GM18858 (cell line): ENCODE results near the gene HHATL.

Source experiments
- ATAC-seq: cut with Tn5 transposase; IDR thresholded peaks from one replicate; pipeline ENCODE4 v1.9.1; 2021; ENCODE audit not compliant: unreplicated experiment

The HHATL gene

DNA sequence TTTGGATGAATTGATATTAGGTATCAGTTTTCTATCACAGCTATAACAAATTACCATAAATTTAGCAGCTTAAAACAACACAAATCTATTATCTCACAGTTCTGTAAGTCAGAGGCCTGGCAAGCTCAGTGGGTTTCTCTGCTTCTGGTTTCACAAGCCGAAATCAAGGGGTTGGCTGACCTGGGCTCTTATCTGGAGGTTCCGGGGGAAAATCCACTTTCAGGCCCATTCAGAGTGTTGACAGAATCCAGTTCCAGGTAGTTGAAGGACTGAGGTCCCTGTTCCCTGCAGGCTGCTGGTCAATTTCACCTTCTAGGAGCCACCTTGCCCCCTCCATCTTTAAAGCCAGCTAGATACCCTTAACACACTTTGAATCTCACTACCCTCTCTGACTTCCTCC, 11.1 kb upstream of the HHATL start:
- no peak for ATAC-seq

DNA sequence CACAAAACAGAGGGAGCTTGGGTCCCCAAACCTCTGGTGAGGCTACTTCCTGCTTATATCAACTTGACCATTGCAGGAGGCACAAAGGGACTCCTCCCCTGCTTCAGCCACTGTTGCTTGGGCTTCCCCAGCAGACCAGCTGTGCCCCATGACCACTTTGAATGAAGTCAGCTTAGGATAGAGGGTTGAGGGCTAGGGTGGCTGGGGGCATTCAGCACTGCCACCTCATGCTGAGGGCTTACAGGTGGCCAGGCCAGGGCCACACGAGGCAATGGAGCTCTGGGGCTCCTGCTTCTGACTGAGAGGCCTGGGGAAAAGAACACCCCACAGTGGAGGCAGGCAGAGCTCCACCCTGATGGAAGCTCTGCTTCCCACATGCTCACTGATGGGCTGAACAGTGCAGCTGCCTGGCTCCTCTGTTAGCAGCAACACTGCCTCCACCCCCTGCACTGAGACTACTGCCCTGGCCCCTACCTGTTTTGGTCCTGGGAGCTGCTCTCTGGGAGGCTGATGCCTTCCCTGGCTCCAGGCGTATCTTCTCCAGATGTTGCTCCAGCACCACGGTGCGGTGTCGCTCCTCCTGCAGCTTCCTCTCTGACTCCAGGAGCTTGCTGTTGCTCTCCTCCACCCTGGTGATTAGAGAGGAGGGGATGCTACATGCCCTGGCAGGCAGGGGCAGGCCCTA, 10.2 kb upstream of the HHATL start:
- no peak for ATAC-seq

DNA sequence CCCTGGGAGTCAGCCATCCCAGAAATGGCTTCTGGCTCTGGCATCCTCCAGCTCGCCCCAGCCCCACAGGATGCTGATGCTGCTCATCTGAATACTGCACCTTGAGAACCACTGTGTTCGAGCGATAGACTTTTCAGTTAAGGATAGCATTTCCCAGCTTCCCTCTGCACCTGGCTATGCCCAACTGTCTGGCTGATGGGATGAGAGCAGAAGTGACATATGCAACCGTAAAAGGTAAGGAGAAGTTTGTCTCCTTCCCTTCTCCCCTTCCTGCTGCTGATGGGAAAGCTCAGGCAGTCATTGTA, 9.7 kb upstream of the HHATL start:
- ATAC-seq = no peak

DNA sequence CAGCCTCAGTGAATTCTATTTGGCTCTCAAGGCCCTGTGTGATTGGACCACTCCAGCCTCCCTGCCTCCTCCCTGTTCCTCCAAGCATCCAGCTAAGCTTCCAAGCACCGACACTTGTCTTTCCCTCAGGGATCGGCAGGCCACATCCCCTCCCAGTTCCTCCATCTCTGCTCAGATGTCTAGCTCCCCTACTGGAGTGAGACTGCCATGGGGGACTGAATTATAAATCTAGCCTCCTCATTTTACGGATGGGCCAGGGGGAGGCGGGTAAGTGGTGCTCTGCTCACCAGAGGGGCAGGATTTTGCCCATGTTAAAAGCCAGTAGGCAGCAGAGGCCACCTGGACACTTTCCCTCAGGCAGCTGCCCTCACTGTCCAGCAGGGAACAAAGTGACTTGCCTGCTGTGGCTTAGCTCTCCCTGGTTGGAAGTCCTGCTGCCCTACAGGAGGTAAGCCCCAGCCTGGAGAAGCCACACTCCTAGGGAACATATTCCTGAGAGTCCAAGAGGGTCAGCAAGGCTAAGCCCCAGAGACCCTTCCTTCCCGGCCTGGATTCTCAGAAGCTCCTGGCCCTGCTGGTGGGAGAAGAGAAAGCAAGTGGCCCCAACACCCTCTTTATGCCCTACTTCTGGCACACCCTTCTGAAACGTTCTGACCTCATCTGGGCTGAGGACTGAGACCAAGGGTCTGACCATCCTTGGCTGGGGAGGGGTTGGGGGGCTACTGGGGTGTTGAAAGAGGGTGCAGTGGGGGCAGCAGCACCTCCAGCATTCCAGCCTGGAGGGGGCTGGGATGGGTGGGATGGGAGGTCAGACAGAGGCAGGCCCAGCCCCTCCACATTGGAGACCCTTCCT, 9.1 kb upstream of the HHATL start:
- no peak for ATAC-seq

DNA sequence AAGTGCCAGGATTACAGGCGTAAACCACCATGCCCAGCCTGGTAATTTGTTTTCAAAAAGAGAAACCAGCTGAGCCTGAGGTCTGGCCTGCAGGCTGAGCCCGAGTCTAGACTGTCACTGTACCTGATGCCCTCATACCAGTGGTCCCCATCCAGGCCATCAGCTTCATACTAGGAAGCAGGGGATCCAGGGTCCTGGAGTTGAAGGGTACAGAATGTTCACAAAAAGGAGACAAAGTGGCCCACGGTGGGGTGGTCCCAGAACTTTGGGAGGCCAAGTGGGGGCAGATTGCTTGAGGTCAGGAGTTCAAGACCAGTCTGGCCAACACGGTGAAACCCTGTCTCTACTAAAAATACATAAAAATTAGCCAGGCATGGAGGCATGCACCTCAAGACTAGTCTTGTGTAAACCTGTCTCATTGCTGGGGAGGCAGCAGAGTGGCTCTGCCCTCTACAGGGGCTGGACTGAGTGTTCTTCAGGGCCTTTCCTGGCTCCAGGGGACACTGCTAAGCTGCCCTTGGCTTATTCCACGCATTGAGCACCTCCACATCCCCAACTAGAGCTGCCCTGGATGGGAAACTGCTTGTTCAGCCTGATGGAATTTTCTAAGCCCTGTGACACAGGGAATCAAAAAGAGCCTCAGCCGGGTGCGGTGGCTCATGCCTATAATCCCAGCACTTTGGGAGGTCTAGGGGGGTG, 7.9 kb upstream of the HHATL start:
- no peak for ATAC-seq

DNA sequence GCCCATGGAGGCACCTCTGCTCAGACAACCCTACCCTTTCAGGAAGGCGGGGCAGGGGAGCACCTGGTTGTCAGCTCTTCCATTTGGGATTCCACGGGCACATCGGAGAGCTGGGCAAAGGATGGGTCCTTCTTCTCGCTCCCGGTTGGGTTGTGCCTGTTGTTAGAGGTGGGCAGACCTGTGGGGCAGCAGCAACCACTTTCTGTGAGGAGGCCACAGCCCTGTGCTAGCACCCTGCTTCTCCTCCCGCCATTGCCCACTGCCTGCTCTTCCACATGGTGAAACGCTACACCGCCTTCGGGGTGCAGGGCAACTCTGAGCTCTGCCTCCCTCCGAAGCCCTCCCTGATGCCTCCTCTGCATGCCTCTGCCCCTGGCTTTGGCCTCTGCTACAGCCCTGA, 7.0 kb upstream of the HHATL start:
- ATAC-seq = no peak

DNA sequence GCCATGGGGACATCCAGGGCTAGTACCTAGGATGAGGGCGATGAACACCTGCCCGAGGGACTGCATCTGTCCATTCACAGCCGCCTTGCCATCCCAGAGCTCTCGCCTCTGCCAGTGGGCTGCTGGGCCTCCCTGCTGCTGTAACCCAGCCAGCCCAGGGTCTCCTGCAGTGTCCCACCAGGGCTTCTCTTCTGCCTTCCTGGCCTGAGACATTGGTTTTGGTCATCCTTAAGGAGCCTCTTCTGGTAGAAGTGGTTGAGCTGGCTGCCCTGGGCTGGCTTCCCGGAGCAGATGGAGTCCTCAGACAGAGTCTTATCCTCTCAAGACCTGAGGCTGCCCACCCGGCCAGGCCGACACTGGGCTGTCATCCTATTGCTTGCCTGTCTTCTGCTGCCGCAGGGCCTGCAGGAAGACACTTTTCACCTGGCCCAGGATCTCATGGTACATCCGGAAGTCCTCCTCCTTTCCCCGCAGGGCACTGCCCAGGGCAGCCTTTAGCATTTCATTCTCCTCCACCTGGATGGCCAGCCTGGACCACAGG, 6.1 kb upstream of the HHATL start:
- ATAC-seq = no peak

DNA sequence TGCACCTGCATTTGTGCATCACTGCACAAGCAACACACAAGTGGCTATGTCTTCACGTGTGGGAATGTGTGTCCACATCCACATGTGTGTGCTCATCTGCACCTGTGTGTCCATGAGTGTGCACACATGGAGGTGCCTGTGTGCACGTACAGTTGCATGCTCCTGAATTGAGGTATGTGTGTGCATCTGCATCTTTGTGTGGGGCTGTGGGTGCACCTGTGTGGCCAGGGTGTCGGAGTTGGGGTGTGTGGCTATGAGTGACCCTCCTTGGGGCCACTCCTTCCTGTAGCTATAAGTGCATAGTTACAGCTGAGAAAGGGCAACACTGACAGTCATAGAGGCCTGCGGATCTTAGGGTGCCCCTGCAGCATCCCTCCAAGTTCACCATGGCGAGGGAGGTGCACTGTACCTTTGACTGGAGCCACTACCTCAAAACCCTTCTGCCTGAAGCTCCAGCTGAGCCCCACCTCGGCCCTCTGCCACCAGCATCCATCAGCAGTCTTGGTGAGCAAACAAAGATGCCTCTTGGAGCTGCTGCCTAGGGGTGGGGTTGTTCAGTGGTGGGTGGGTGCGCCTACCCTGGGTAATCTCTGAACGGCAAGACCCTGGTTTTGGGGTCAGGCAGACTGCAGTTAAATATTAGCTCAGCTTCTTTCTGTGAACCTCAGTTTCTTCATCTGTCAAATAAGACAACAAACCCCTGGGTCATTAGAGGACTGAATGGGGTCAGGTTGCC, 5.2 kb upstream of the HHATL start:
- no peak for ATAC-seq

DNA sequence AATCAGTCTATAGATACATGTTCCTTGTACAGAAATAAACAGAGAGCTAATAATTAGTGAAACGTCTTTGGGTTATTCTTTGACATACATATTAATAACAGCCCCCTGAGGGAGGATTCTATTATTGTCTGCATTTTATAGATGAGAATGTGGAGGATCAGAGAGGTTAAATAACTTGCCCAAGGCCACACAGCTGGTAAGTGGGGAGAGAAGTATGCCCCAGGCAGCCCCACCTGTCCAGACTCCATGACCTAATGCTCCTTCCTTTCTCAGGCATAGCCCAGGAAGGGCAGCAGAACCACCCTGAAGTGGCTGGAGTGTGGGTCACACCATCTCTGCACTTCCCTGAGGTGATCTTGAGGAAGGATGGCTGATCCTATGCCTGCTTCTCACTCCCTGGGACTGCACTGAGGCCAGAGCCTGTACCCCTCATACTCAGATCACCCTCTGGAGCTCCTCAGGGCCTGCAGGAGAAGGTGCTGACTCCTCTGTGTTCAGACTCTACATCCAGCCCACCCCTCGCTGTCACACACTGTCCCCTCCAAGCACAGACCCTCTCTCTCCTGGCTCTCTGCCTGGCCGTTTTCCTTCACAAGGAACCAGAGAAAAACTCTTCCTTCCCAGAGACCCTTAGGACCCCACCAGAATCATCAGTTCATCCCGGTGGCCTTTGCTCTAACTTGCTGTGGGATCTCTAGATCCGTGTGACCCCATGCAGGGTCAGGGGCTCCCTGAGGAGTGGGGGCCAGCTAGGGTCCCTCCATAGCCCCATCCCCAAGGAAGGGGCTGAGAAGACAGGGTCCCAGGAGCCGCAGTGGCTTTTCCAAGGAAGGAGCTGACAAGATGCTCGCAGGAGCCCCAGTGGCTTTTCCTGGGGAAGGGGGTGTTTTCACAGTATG, 4.4 kb upstream of the HHATL start:
- no peak for ATAC-seq

DNA sequence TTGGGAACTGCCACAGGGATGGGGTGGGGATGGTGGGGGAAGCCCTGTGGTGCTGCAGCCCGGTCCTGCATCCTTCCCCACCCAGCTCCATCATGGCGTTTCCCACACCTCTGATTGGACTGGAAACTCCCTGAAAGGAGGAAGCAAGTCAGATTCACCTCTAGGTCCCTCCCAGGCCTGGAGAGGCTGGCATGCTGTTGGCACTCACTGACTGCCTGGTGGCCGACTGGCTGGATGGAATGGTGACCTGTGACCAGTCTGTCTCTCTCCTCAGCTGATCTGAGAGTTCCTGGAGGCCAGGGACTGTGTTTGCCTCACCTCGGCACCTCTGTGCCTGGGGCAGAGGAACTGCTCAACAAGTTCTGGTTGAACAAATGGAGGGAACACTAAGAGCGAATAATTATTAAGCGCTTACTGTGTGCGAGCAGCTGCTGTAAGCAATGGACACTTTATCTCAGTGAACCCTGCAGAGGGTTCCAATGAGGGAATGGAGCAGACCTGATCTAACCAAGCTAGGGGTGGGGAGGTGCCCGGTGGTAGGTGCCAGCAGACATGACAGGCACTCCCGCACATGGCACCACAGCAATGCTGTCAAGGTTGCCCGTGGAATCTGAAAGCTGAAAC, 3.5 kb upstream of the HHATL start:
- no peak for ATAC-seq

DNA sequence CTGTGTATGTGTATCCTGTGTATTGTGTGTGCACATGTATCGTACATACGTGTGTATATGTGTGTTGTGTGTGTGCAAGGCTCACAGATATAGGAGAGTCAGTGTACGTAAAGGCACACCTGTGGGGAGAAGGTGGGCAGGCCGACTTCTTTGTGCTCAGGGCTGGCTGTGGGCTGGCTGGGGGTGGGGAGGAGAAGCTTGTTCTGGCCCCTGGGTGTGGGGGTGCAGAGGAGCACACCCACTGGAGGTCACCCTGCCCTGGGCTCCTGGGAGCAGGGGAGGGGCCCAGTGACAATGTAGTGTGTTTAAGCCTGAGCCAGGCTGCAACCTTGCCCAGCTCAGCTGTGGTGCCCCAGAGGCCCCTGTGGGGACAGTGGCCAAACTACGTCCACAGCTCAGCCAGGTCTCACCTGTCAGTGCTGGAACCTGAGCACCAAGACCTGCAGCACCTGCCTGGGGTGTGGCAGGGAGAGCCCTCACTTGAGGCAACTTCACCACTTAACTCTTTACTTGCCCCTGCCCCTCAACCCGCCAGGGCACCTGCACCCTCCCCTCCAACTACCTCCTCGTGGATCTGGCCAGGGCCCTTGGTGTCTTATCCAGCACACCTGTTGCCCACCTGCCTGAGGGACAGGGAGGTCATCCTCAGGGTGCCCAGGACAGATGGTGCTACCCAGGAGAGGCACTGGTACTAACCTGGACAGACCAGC, 2.6 kb upstream of the HHATL start:
- ATAC-seq = no peak

DNA sequence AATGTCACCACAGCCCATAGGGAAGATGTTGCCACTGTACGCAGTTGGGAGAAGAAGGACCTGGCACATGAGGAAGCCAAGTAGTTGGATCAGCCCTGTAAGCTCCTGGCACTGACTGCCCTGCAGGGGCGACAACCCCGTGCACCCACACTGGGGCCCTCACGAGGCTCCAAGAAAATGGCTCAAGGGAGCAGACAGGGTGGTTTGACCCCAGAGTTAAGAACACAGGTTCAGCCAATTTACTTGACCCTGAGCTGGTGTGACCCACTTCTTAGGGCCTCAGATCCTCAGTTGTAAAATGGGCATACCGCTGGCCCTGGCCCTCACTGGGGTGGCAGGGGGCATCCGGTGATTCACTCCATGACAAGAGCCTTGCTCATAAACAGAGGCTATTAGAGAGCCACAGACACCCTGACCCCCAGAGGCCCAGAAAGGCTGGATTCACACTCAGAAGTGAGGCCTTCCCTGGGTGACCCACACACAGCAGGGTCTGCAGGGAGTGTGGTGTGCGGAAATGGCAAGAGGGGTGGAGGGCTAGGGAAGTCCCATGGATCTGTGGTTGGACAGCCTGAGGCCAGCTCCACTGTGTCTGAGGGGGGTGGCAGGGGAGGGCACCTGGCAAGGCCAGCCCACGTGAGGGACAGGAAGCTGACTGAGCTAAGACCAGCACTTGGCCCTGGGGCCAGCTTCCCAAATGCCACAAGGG, 1.7 kb upstream of the HHATL start:
- ATAC-seq = no peak

DNA sequence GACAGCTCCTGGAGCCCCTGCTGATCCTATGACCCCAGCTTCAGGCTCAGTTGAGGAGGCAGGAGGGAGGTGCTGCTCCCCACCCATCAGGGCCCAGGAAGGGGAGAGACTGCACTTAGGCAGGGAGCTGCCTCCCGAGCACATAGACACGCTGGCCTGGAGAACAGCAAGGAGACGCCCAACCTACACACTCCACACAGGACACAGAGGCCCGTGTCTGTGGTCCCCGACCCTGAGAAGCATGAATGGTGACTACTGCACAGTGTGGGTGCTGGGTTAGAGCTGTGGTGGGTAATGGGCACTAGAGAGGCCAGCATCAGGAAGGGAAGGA, 1.1 kb upstream of the HHATL start:
- no peak for ATAC-seq

DNA sequence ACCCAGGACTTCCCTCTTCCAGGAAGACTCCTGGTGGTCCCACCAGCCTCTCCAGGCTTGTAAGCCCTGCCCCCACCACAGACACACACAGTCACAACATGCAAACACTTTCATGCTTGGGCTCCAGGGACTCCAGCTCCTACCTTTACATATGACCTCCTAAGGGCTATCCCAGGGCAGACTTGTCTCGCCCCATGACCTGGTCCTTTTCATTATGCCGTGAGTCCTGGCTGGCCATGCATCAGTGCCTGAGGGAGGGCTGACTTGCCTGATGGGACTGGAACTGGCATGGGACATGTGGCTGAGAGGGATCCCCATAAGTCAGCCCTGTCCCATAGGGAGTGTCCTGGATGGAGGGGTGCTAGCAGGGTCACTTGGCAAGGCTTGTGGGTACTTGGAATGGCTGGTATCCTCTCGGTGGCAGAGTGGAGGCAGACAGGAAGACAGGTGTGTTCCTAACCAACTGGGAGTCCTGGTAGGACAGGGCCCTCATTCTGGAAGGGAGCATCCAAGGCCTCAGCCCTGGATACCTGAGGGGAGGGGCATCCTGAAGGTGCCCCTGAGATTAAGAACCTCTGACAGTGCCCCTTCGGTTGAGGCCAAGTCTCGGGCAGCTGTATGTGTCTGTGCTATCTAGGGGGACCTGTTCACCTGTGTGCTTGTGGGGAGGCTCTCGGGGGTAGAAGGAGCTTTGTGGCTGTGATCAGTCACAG, 540 bp upstream of the HHATL start:
- no peak for ATAC-seq

DNA sequence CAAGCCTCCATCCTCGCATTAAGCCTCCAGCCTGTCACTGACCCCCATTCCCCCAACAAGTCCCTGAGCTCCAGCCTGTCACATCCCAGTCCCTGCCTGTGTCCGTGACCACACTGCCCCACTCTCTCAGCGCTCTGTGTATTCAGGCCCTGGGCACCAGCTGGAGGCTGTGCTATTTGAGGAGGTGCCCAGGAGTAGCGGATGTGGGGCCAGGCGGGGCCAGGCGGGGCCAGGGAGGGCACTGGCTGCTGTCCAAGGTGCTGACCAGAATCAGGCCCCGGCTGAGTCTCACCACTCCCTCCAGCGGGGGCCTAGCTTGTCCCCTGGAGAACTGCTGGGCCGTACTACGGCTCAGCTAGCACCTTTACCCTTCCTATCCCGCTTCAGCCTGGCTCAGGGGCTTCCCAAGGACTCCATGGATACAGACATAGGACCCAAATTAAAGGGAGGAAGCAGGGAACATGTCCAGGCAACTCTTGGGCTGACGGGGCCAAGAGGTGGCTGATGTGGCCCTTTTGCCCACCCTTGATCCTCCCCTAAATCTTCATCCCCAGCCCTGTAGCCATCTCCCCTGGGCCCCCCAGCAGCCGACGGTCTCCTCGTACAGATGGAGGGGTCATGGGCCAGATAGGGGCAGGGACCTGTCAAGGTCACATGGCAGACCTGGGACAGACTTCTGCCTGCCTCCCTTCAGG, 1.1 kb downstream of the HHATL start:
- ATAC-seq = no peak

DNA sequence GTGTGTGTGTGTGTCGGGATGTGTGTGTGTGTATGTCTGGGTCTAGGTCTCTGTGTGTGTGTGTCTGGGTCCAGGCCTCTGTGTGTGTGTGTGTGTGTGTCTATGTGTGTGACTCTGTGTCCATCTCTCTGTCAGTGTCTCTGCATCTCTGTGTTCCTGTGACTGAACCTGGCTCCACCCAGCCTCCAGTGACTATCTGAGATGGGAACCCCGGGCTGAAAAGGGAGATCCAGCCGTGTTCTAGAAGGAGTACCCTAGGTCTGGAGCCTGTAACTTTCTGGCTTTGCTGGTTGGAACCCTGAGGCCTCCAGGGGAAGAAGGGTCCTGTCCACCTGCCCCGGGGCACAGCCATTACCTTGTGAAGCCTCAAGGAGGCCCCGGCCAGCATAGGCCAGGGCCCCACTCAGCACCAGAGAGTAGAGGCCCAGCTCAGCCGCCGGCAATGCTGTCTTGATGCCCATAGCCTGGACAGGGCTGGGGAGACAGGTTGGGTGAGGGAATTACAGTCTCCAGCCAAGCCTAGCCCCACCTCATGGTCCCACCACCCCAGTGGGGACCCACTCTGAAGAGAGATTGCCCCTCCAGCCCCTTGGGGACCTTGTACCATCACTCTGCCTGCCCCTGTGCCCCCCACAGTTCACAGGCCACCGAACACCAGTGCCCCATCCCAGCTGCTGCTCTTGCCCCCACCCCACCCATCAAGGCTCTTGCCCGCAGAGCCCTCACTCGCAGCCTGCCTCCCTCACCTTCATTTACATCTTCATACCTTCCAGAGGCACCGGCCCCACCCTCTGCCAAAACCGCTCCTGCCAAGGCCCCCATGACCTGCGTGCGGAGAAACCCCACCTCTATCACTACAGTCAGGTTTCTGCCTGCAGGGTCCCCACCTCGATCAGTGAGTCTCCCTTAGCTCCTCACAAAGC, 2.0 kb downstream of the HHATL start:
- ATAC-seq = no peak
